HG02610 (cell line): ENCODE measurements around the gene ADCY3.

Experiments
- ATAC-seq: cut with Tn5 transposase; IDR thresholded peaks from one replicate; pipeline ENCODE4 v1.9.1; 2021; ENCODE audit warnings: mild to moderate bottlenecking, moderate library complexity; ENCODE audit not compliant: unreplicated experiment

ADCY3 gene

DNA sequence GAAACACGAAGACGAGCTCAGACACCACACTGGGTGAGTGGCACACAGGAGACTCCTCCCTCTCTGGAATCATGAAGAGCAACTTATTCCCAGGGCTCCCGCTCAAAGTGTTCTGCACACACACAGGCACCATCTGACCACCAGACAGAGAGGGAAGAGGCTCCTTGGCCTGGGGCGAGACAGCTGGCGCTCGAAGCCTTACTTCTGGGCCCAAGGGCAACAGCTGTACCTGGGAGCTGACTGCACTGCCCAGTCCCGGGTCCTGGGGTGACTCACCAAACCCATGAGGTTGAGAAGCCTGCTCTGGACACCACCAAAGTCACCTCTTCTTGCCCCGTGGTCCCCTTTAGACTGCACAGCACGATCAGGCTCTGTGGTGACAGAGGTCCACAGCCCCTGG is 42.4 kb downstream of the ADCY3 start:
- no peak for ATAC-seq

DNA sequence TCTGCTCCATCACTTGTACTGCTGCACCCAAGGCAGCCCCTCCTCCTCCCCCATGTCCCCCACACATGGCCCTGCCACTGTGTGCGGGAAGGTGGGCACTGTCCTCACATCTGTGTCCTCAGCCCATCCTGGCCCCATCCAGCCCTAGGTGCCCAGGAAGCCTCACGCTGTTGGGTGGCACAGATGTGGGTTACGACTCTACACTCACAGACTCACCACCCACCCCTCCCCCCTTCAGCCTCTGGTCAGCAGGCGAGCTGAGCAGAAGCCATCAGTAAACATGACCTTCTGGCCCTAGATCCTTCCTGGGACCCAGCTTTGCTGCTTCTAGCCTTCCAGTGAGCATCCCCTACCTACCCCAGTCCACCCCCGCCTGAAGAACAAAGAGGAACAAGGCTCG is 43.0 kb downstream of the ADCY3 start:
- no peak for ATAC-seq

DNA sequence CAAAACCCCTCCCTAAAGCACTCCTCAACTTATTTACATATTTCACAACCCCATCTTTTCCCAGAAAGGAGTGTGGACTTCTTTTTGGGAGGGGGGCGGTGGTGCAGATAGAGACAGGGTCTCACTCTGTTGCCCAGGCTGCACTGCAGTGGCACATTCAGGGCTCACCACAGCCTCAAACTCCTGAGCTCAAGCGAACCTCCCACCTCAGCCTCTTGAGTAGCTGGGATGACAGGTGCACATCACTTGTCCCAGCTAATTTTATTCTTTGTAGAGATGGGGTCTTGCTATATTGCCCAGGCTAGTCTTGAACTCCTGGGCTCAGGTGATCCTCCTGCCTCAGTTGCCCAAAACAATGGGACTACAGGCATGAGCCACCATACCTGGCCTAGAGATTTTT is 44.1 kb downstream of the ADCY3 start:
- no peak for ATAC-seq

DNA sequence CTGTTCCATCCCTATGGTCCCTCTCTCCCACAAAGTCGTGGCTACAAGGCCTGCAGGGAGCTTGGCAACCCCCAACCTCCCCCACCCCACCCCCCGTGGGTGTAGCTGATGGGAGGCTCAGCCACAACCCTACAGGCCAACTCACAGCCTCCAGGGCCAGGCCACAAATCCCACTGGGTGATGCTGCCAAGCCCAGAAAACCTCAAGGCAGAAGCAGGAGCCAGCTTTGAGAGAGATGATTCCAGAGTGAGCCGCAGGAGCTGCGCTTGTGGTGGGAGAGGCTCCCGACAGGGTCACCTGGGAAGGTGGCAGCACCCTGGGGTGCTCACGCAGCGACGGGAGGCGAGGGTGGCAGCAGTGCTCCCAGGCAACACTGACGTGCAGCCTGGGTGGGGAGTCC is 44.8 kb downstream of the ADCY3 start:
- no peak for ATAC-seq

DNA sequence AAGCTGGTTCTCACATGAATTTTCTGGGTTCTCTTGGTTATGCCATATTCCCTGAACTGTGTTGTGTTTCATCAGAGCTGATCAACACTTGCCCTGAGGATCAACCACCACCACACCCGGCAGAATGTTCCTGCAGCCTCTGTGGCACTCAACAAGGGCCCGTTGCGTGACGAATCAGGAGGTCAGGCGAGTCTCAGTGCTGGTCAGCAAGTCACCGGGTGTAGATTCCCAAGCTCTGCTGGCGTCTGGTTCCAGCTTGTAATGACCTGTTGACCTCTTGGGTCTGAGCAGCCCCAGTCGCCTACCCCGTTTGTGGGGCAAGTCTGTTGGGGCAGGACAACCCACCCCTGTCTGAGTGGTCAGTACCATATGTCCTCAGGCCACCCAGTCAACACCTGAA is 46.0 kb downstream of the ADCY3 start:
- no peak for ATAC-seq

DNA sequence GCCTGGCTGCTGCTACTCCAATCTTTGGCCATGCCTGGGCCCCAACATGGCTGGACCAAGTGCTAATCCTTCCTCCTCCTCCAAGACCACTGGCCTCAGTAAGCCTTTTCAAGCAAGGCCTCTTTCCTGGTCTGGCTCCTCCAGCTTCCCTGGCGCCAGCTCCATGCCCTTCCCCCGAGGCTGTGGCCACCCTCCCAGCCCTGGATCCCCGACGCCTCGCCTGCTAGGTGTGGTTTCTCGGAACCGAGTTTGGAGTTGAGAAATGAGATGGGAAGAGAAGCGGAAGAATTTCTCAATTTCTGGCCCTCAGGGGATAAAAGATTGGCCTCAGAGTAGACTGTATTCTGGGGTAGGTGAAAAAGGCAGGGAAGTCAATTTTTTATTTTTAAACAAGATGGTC is 46.4 kb downstream of the ADCY3 start:
- ATAC-seq = no peak

DNA sequence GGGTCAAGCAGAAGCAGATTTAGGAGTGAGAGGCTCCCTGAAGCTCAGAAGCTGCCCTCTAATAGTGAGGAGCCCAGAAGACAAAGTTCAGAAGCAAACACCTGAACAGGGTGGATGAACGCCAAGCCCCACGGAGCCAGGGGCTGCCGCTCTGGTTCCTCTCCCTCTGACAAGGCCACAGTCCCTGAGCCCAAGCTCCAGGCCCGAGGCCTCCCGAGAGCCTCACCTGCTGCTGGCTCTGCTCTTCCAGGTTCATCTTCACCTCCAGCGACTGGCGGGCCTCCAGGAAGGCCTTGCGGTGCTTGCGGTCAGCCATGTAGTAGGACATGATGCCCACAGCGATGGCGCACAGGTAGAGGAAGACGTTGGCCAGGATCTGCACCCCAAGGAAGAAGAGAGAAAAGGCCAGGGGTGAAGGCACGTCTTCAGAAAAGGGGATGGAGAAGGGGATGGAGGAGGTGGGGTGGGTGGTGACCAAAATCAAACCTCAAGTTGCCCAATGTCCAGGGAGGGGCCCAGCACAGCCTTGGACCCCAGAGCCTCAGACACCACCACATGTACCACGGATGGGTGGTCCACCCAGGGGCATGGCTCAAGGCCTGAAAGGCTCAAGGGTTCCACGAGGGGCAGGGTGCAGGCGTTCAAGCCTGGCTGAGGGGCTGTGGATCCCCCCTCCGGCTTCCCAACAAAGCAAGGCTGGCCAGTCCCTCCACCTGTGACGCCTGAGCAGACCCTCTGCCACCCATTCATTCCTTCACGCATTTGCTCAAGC is 47.5 kb downstream of the ADCY3 start:
- ATAC-seq = no peak

DNA sequence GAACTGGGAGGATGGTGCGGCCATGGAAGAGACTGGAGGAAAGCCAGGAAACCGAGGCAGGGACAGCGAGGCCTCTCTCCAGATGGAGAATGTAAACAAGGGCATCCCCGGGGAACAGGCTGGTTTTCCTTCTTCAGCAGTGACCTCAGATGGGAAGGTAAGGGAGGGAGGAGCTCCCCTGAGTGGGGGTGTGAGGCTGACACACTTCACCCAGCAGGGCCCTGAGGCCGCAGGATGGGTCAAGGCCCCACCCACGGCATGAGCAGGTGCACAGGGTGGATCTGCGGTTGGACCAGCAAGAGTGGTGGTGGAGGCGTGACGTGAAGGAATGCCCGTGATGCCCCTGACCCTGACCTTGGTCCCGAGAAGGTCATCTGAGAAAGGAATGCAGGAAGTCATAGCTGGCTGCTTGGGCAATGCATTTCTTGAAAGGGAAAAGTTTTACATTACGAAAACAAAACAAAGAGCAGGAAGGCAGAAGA is 48.1 kb downstream of the ADCY3 start:
- ATAC-seq = no peak

DNA sequence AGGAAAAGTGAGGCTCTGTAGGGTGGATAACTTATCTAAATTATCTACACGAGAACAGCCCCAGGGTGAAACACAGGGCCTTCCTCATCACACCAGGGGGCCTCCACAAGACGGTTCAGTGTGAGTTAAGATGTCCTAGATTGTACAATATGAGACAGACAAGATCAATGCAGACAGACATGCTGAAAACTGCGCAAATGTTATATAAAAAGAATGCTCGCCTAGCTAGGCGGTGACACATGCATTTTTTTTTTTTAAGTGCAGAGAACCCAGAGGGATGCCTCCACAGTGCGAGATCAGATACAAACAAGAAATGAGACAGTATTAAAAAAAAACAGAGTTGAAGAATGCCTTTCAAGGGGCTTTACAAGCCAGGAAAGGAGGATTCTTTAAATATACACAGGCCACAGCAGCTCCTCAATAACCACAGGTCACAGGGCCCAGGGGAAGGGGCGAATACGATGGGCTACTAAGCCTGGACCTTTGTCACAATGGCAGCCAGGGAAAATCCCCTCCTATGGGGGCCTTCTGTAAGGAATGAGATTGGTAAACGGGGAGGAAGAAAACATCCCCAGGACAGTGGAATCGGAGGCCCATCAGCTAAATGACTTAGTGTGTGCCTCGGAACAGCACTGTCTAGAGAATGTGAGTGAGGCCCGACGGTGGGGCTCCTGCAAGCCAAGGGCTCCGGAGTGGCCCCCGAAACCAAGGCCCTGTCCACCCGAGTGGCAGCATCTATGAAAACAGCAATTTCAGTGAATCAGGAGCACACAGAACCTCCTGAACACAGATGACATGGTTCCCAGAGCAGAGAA is 48.9 kb downstream of the ADCY3 start:
- no peak for ATAC-seq

DNA sequence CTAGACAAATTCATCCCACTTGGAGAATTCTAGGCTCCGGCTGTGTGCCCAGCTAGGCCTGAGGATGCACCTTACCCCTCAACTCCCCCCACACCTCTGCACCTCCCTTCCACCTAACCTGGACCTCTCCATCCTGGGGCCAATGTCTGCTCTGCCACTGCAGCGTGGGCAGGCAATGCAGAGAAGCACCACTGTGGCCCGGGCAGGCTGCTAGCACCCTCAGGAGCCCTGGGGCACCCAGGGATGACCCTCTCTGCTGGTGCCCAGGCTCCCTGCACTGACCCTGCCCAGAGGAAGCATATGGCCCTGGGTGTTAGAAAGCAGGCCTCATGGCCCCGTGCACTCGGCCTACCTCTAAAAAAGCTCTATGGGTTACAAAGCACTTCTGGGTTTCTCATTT is 49.6 kb downstream of the ADCY3 start:
- ATAC-seq = no peak

DNA sequence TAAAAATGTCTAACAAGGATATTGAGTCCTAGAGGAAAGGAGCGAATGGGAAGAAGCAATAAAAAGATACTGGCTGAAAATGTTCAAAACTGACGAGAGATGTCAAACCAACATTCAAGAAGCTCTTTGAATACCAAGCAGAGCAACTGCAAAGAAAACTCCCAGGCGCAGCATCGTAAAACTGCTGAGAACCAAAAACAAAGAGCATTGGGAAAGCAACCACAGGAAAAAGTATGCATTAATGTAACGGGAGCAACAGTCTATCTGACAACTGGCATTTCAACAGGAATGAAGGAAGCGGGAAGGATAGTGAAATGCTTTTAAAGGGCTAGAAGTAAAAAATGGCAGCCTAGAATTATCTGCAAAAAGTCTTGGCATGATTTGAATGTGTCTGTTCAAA is 53.1 kb downstream of the ADCY3 start:
- no peak for ATAC-seq

DNA sequence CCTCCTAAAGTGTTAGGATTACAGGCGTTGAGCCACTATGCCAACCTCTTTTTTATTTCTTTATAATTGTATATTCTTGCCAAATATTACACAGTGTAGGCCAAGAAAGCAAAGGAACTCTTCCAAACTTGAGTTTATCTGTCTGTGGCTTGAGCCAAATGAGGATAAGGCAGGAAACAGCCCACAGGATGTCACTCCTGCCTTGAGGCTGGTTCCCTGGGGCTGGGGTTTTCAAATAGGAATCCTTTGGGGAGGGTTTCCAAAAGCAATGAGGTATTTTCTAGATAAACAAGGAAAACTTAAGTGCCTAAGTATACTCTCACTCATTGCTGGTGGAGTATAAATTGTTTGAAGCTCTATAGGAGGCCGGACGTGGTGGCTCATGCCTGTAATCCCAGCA is 56.4 kb downstream of the ADCY3 start:
- no peak for ATAC-seq

DNA sequence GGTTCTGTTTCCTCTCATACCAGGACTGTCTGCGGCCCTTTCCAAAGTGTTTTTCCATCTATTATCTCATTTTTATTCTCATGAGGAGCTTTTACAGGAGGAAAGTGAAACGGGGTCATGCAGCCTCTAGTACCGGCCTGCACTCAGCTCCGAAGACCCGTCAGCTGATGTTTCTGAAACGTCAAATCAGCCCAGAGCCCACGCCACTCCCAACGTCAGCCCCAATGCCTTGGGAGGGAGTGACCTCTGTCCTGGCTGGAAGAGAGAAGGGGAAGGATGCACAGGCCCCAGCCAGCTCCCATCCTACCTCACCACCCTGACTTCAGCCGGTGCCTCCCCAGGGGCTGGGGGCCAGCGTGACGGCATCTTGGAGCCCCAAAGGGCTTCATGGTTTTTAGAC is 58.5 kb downstream of the ADCY3 start:
- no peak for ATAC-seq

DNA sequence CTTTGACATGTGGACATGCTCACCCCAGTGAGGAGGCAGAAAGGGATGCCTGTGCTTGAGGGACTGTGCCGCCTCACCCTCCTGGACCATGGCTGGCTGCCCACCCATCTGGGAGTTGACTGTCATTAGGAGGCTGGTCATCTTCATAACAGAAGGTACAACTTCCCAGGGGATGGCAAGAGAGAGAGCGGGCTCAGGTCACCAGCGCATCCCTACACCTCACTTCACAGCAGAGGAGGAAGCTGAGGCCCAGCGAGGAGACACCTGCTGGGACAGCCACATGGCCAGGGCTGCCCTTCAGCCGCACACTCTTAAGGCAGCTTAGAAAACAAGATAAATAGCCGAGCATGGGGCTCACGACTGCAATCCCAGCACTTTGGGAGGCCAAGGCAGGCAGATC is 59.4 kb downstream of the ADCY3 start:
- ATAC-seq = no peak

DNA sequence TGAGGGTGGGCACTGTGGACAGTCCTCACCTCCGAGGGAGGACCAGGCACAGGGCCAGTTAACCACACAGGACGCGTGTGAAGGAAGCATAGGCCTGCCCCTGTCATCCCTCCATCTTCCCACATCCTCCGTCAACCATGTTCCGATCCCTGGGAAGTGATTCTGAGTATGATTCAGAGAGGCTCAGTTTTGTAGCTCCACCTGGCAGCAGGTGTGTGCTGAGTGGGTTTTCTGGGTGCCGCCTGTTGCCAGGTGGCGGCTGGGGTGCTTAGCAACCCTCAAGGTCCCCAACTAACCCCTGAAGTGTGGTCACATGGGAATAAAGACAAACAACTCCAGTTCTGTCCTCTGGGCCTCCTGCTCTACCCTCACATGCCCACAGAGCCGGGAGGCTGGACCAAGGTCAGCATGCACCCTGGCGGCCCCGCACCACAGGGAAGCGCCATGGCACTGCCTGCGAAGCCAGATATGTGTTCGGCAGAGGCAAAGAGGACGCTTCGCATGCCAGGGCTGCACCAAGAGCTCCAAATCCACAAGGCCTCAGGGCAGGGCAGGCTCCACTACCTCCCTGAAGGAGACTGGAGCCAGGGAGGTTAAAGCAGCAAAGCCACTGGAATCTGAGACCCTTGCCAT is 60.0 kb downstream of the ADCY3 start:
- no peak for ATAC-seq

DNA sequence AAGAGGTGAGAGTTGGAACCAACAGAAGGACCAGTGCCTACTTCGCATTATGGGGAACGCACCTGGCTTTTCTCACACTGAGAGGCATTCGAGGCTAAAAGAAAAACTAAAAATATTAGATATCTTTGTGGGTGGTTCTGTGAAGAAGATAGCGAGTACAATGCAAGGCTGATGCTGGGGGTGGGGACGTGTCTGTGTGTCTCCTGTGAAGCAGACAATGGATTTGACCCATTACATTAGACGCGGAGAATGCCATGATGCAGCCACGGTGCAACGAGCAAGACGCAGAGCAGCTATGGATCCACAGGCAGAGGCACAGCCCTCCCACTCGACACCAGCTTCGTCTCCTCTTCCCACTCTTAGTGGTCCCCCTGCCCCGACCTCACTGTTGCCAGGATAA is 61.0 kb downstream of the ADCY3 start:
- no peak for ATAC-seq

DNA sequence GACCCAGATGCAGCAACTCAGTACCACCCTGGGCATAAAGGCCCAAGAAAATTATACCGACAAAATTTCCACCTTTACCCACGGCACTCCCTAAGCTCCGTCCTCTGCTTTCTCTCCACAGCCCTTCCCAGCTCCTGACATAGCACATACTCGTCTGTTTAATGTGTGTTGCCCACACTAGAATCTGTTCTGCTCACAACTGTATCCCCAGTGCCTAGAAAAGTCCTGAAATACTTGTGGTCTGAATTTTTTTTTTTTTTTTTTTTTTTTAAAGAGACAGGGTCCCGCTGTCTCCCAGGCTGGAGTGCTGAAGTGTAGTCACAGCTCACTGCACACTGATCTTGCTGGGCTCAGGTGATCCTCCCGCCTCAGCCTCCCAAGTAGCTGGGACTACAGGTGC is 62.3 kb downstream of the ADCY3 start:
- ATAC-seq = no peak

DNA sequence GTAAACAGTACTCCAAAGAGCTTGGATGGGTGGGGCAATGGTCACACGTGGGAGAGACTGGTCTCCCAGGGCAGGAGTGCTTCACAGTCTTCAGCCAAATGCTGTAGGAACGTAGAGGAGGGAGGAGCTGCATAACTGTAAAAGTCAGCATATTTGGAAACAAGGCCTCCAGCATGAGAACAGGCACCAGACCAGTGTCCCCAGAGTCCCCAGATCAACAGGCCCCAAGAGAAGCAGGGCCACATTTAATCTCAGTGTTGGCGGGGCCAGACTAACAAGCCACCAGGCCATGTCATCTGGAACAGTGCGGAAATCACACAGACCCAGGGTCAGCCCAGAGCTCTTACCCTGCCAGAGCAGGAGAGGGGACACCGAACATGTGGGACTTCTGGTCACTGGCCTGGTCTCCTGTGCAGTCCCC is 63.2 kb downstream of the ADCY3 start:
- no peak for ATAC-seq

DNA sequence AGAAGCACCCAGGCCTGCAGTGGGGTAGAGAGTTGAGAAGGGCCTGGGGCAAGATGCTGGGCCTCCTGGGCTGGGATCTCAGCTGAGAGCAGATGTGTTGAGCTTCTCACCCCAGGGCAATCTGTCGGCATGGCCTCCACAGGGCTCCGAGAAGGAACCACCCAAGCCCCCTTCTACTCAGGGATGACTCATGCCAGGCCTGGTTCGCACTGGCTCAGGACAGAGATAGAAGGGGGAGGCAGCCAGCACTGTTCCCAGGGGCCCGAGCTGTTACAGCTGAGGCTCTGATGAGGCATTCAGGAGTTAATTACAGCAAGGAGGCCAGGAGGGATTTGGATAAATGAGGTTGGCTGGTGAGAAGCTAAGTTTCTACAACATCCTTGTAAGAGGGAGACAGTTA is 64.3 kb downstream of the ADCY3 start:
- ATAC-seq = no peak

DNA sequence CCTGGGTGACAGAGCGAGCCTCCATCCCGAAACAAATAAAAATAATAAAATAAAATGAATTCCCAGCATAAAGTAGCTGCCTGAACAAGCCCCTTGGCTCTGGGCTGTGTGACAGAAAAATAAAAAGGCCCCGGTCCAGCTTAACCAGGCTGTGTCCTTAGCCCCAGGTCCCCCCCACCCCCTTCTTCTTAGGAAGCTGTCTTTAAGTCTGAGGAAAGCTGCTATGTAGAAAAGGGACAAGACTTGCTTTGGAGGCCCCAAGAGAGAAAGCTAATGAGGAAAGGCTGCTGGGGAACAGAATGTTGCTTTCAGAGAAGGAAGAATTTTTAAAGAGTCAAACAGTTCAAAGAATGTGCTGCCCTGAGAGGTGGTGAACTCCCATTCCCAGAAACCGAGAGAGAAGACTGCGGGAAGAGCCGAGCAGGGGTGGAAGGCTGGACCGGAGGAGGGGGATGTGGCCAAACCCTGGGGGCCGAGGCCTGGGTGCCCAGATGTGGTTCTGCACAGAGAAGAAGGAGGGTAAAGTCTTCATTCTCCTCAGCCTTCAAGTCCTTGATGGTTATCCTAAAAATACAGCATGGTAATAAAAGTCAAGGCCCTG is 64.9 kb downstream of the ADCY3 start:
- ATAC-seq = no peak

DNA sequence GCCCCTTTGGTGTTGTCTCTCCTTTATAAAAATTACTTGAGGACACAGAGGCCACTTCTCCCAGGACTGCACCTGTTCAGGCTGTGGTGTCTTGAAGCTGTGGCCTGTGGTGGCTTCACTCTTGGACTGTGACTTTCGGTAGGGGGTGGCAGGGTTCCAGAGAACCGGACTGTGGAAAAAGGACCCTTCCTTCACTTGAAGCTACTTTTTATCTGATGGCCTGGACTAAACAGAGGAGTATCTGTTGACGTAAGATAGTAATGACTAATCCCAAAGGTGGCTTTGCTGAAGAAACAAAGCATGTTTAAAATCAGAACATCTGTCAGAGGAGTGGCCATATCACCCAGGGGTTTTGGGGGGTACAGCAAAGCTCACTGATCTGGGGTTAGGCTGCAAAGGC is 66.0 kb downstream of the ADCY3 start:
- no peak for ATAC-seq
